HuH-7.5 (cell line): ENCODE results near the gene SRRM4.

Experiments
- DNase-seq: peaks from one replicate; pipeline ENCODE4 v3.0.0; 2011; ENCODE audit warnings: low spot score

Gene SRRM4

GRCh38 chr12:119122047-119122446 lies 140.7 kb downstream of the SRRM4 start:
- DNase-seq, result no peak

- no peak for DNase-seq
Measured at GRCh38 chr12:119122751-119123150, 141.4 kb downstream of the SRRM4 start.

GRCh38 chr12:119128527-119128926 lies 147.2 kb downstream of the SRRM4 start:
- DNase-seq, result no peak

- DNase-seq, result no peak
Measured at GRCh38 chr12:119129827-119130434, 148.6 kb downstream of the SRRM4 start.

- no peak for DNase-seq
Measured at GRCh38 chr12:119130523-119130922, 149.2 kb downstream of the SRRM4 start.

GRCh38 chr12:119134284-119135072 lies 153.1 kb downstream of the SRRM4 start:
- no peak for DNase-seq

- no peak for DNase-seq
Measured at GRCh38 chr12:119136811-119137410, 155.6 kb downstream of the SRRM4 start.

- DNase-seq, result no peak
Measured at GRCh38 chr12:119139448-119139847, 158.1 kb downstream of the SRRM4 start.

GRCh38 chr12:119145367-119145766 lies 164.0 kb downstream of the SRRM4 start:
- DNase-seq, result no peak

- no peak for DNase-seq
Measured at GRCh38 chr12:119147847-119148448, 166.6 kb downstream of the SRRM4 start.

- no peak for DNase-seq
Measured at GRCh38 chr12:119149270-119149669, 167.9 kb downstream of the SRRM4 start.

- no peak for DNase-seq
Measured at GRCh38 chr12:119151445-119152026, 170.2 kb downstream of the SRRM4 start.

- no peak for DNase-seq
Measured at GRCh38 chr12:119153477-119154434, 172.4 kb downstream of the SRRM4 start.

GRCh38 chr12:119154435-119154818 lies 173.1 kb downstream of the SRRM4 start:
- no peak for DNase-seq

- no peak for DNase-seq
Measured at GRCh38 chr12:119156401-119157044, 175.2 kb downstream of the SRRM4 start.

GRCh38 chr12:119157528-119157927 lies 176.2 kb downstream of the SRRM4 start:
- no peak for DNase-seq

- DNase-seq, result no peak
Measured at GRCh38 chr12:119157978-119158377, 176.6 kb downstream of the SRRM4 start.

GRCh38 chr12:119158402-119158801 lies 177.1 kb downstream of the SRRM4 start:
- DNase-seq, result no peak

- DNase-seq, result no peak
Measured at GRCh38 chr12:119159844-119160243, 178.5 kb downstream of the SRRM4 start.

GRCh38 chr12:119167902-119168301 lies 186.6 kb downstream of the SRRM4 start:
- DNase-seq, result no peak

- no peak for DNase-seq
Measured at GRCh38 chr12:119168721-119169120, 187.4 kb downstream of the SRRM4 start.
